Stimulated activated naive CD4-positive, alpha-beta T cell treated with Interleukin-2 at 50 U/mL for 16 hours (primary cell): ENCODE measurements around the gene PCED1B.

Experiments used
- DNase-seq: peaks from one replicate; lab custom pipeline; 2025; lab: John Stamatoyannopoulos, UW

The PCED1B gene

GRCh38 chr12:47067771-47068431, 11.5 kb upstream of the PCED1B start:
- no peak for DNase-seq

GRCh38 chr12:47068539-47068938, 10.9 kb upstream of the PCED1B start:
- no peak for DNase-seq

DNA sequence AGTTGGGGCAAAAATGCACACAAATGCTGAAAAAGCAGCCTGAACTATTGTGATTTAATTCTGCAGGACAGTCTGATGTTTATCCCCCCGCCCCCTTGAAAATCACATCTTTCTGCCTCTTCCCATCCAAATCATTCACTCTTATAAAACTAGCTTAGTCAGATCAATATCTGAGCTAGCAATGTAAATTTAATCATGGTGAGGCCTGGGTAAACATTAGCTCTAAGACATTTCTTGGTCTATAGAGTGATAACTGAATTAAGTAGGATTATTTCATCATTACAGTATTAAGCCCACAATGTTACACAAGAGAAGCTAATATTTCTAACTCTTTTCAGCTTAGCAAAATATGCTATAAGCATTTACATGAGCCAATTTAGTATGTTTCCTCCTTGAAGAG, 9.1 kb upstream of the PCED1B start:
- no peak for DNase-seq

GRCh38 chr12:47071241-47071852, 8.1 kb upstream of the PCED1B start:
- no peak for DNase-seq

DNA sequence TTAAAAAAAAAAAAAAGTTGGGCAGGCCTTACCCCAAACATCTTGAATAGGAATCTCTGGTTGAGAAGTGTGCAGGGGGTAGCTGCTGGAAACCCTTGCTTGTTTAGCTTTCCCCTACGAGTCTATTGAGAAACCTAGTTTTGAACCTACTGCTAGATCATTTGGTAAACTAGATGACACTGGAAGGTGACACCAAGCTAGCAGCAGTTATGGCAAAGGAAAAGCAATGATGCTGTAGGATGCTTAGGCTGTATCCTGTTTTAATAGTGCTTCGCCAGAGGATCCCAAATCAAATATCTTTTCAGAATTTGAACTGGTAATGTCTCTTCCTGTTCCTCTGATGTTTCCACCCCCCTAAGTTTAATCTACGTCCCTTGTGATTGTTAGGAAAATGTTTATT, 5.5 kb upstream of the PCED1B start:
- no peak for DNase-seq

- no peak for DNase-seq
Measured at GRCh38 chr12:47074757-47075156, 4.7 kb upstream of the PCED1B start.

- DNase-seq = no peak
Measured at GRCh38 chr12:47075192-47076084, 4.0 kb upstream of the PCED1B start.

DNA sequence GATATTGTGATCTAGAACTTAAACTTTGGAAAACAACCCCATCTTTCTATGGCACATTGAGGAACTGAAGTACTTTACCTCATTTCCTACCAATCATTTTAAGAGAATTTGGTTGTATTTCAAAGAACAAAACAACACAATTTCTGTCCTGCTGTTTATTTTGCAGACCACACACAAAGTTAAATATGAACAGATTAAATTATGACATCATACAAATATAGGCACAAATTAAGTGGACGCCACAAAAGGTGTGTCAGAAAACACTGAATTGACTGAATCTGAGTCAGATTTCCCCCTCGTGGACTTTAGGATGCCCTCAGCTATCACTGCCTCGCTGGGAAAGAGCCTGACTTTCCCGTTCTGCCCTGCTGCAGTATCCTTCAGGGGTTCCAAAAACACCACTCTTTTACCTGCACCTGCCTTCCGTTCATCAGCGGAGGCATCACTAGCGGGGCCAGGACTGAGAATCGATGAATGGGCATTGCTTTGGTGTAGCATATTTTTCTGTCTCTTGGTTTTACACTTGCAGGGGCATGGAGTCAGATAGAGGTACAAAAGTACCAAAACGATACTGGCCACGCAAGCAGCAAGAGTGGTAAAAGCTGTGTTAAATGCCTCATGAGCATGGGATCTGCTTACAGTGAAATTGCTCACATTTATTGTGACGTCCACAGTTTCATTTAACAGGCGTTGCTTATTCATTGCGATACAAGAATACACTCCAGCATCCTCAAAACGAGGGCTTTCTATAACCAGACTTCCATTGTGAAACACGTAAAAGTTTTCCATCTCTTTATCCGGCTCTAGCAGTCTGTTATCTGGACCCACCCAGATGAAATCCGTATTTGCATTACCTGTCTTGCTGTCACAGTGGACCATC, 2.0 kb upstream of the PCED1B start:
- DNase-seq = no peak

DNA sequence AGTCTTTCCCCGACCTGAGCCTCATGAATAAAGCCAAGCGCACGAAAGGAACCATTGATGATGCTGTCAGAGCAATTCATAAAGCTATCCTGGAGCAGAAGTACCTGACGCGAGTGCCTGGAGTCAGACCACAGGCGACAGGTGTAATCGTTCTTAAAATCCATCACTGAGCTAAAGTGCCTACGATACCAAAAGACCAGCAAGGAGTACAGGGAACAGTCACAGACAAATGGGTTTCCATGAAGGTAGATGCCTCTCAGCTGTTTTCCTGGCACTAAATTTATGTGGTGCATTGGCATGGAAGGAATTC, 1.4 kb upstream of the PCED1B start:
- DNase-seq = no peak

- no peak for DNase-seq
Measured at GRCh38 chr12:47078733-47079467, 521 bp upstream of the PCED1B start.

DNA sequence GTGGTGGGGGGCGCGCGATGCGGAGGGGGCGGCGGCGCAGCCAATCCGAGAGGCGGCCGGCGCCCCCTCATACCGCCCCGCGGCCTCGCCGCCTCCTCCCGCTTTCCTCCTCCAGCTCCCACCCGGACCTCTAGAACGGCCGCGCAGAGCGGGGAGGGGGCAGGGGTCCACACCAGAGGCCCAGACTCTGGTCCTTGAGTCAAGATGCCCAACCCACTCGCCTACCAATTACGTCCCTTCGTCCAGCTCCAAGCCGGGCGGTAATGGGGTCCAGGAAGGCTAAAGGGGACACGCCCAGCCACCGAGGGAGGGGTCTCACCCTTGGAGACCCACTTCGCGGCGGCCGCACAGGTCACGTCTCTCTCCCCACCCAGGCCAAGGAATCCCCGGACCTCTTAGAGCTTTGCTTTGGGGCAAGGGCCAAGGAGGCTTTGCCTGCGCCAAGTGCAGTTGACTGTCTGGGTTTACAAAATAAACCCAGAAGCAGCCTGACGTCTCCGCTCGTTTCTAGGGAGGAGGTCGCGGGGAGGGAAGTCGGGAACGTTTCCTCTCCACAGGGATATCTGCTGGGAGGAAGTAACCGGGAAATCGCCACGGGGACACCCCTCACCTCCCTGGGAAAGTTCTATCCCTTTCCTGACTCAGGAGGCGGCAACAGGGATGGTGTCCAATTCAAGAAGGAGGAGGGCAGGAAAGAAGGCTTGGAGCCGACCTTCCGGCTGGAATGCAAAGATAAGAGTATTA, 732 bp downstream of the PCED1B start:
- peak; percentile 37 for DNase-seq

- peak; percentile 44 for DNase-seq
Measured at GRCh38 chr12:47080725-47081502, 1.5 kb downstream of the PCED1B start.

DNA sequence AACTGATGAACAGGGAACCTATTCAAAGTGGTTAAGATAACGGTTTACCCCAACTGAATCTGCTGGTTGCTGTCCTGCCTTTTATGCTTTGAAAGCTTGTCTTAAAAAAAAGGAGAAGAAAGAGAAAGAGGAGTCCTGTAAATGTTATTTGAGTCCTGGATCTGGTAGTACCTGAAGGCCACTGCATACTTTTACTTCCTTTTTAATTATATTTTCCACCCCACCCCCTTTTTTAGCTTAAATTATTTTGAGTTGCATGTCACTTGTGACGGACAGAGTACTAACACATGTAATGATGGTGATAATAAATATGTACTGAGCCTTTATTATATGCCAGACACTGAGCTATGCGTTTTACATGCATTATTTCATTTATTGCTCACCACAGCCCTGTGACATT, 2.9 kb downstream of the PCED1B start:
- DNase-seq = no peak

- DNase-seq = no peak
Measured at GRCh38 chr12:47082796-47083621, 3.6 kb downstream of the PCED1B start.

- no peak for DNase-seq
Measured at GRCh38 chr12:47084172-47084571, 4.8 kb downstream of the PCED1B start.

GRCh38 chr12:47085815-47086252, 6.4 kb downstream of the PCED1B start:
- peak; percentile 29 for DNase-seq

DNA sequence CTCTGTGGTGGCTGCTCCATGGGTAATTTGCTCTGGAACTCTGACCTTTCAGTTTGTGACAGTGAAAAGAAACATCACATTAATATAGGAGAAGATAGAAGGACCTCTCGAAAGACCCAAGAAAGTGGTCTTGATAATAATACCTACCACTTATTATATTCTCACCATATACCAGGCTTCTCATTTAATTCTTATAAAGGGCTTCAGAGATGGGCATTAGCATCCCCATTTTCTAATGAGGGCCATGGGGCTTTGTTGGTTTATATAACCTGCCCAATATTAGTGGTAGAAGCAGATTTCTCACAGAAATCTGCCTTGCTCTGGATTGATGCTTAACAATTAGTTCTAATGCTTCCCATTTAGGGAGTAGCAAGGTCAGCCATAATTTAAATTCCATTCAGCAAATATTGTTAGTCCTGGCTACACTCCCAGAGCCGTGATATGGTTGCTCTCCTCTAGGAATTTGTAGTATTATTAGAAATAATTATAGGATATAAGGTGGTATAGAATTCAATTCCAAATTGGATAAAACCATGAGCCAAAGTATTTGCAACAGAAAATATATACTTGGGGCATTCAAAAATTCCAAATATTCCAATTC, 7.8 kb downstream of the PCED1B start:
- DNase-seq = no peak
